Tibial nerve (tissue), 4 donors: Measurements from ENCODE around the gene PRSS50. TPM values are rescaled to one million over a fixed set of nuclear protein-coding genes. Genes with fewer than 3 reads are reported as not detected.

ENCODE experiments used
- DNase-seq, 2 donors: peaks; one replicate each; pipeline ENCODE4 v3.0.0-alpha.2; 2019; ENCODE audit warnings: low spot score in 2 of 2
- H3K27ac ChIP-seq, 4 donors: fragments of 200-600 bp; sonication (generic) in 3 of 4; one replicate each; pipeline ENCODE4 v1.5.1; 2017 to 2019; ENCODE audit warnings: mild to moderate bottlenecking in 1 of 4
- H3K27me3 ChIP-seq, 2 donors: fragments of 200-600 bp; sonication (generic) in 1 of 2; one replicate each; pipeline versions ENCODE4 v1.5.1 to v1.6.0; 2017 to 2019
- H3K36me3 ChIP-seq, 3 donors: fragments of 200-600 bp; sonication (generic); one replicate each; pipeline ENCODE4 v1.5.1; 2018 to 2019
- H3K4me1 ChIP-seq, 4 donors: fragments of 200-600 bp; sonication (generic) in 3 of 4; one replicate each; pipeline ENCODE4 v1.5.1; 2017 to 2019
- H3K4me3 ChIP-seq, 4 donors: fragments of 200-600 bp; sonication (generic) in 3 of 4; one replicate each; pipeline ENCODE4 v1.5.1; 2017 to 2019; ENCODE audit warnings: mild to moderate bottlenecking in 1 of 4, moderate library complexity in 1 of 4
- H3K9me3 ChIP-seq, 4 donors: fragments of 200-600 bp; sonication (generic) in 3 of 4; one replicate each; pipeline ENCODE4 v1.5.1; 2017 to 2019
- CTCF ChIP-seq, 5 experiments: fragments of 200-600 bp in 3 of 5; fragments of 450-650 bp in 2 of 5; sonication (generic) in 3 of 5; IDR thresholded peaks; one replicate each; pipeline ENCODE4 v1.5.1; 2016 to 2019; ENCODE audit warnings: antibody characterized with exemption in 5 of 5, mild to moderate bottlenecking in 3 of 5, moderate library complexity in 2 of 5
- EP300 ChIP-seq, 2 donors: sonication (generic); formaldehyde crosslinking; IDR thresholded peaks; one replicate each; pipeline ENCODE4 v1.6.1; 2017; ENCODE audit warnings: antibody characterized with exemption in 2 of 2, mild to moderate bottlenecking in 1 of 2
- POLR2A ChIP-seq, 2 donors: fragments of 450-650 bp; IDR thresholded peaks; one replicate each; pipeline ENCODE4 v1.6.1; 2017; ENCODE audit warnings: antibody characterized with exemption in 2 of 2, mild to moderate bottlenecking in 2 of 2, moderate library complexity in 2 of 2
- whole genome bisulfite sequencing, 2 donors: methylation state at CpG; one replicate each; pipeline ENCODE4 v1.1.5; 2018; 5-methylcytosine and 5-hydroxymethylcytosine counted together
- total RNA-seq, 4 donors: library from RNA; depleted of rRNA; stranded (reverse); fragments of >200 nt; gene quantifications; one replicate each; pipeline ENCODE4 v1.1.0, GENCODE V29; 2016

PRSS50 gene
- total RNA-seq, result under 1 TPM in 2 of 4 donors, not detected in 2; 0.22 to 0.42 TPM

GRCh38 chr3:46717447-46718231 lies at the start of gene PRSS50:
TSS of gene PRSS50 (minus strand) at chr3:46717869. CDS start at chr3:46717824, 45 bp downstream.
- Histone ChIP-seq H3K4me3 (no peak within 1 kb of the TSS), H3K36me3 (no peaks in the 10 kb centered on the region), H3K27ac (no peak within 1 kb of the TSS), H3K9me3 (no peaks in the 10 kb centered on the region), H3K27me3 (peaks cover 0 to 15% of the 10 kb centered on the region in 2 donors), H3K4me1 (no peaks in the 10 kb centered on the region)
- DNase-seq, result no peak
- 62 to 67% methylated on average over 30 to 38 of the region's 61 CpGs for WGBS, 2 donors
- TF ChIP-seq EP300 (IDR thresholded peaks at IDR 0.05) (no peak), POLR2A (IDR thresholded peaks at IDR 0.05) (no peak), CTCF (IDR thresholded peaks at IDR 0.05) (no peak)

GRCh38 chr3:46764206-46764605 lies 46.5 kb upstream of the PRSS50 start:
- H3K4me1 ChIP-seq, result no peaks in the 10 kb centered on the region
- peaks cover 0 to 73% (median 9%) of the 10 kb centered on the region in 4 donors for H3K9me3 ChIP-seq
- H3K27me3 ChIP-seq, result no peaks in the 10 kb centered on the region
- WGBS, 2 donors, result 92 to 97% methylated on average over 1 of the region's 1 CpG
- H3K36me3 ChIP-seq, result no peaks in the 10 kb centered on the region
- H3K4me3 ChIP-seq, result no peak overlapping the region
- no peak overlapping the region for H3K27ac ChIP-seq
- no peak for DNase-seq
- no peak for TF ChIP-seq EP300 (IDR thresholded peaks at IDR 0.05)
- TF ChIP-seq CTCF (IDR thresholded peaks at IDR 0.05), result no peak
- TF ChIP-seq POLR2A (IDR thresholded peaks at IDR 0.05), result no peak

GRCh38 chr3:46763178-46763577 lies 45.5 kb upstream of the PRSS50 start:
- Histone ChIP-seq H3K27ac (no peak overlapping the region), H3K36me3 (no peaks in the 10 kb centered on the region), H3K4me3 (no peak overlapping the region), H3K4me1 (no peaks in the 10 kb centered on the region), H3K27me3 (no peaks in the 10 kb centered on the region), H3K9me3 (peaks cover 0 to 65% (median 8%) of the 10 kb centered on the region in 4 donors)
- TF ChIP-seq EP300 (IDR thresholded peaks at IDR 0.05) (no peak), CTCF (IDR thresholded peaks at IDR 0.05) (no peak), POLR2A (IDR thresholded peaks at IDR 0.05) (no peak)
- DNase-seq, result no peak

GRCh38 chr3:46759239-46760167 lies 41.8 kb upstream of the PRSS50 start:
- Histone ChIP-seq H3K36me3 (no peaks in the 10 kb centered on the region), H3K27me3 (no peaks in the 10 kb centered on the region), H3K9me3 (peaks cover 0 to 29% (median 4%) of the 10 kb centered on the region in 4 donors), H3K4me3 (no peak overlapping the region), H3K4me1 (no peaks in the 10 kb centered on the region), H3K27ac (no peak overlapping the region)
- no peak for TF ChIP-seq EP300 (IDR thresholded peaks at IDR 0.05)
- TF ChIP-seq POLR2A (IDR thresholded peaks at IDR 0.05), result no peak
- TF ChIP-seq CTCF (IDR thresholded peaks at IDR 0.05), result no peak
- no peak for DNase-seq
- WGBS, 2 donors, result 48 to 62% methylated on average over 5 of the region's 5 CpGs
